SK-N-MC (cell line): ENCODE measurements around the gene MUC6.

Source experiments
- DNase-seq: peaks from one replicate; pipeline ENCODE4 v3.0.0-alpha.2; 2011; ENCODE audit warnings: low read depth, low spot score
- H3K27ac ChIP-seq: fragments of 200-600 bp; sonication (generic); 2 replicates; pipeline ENCODE4 v1.5.1; 2016; ENCODE audit warnings: mixed run types
- H3K36me3 ChIP-seq: fragments of 200-600 bp; sonication (generic); 2 replicates; pipeline ENCODE4 v1.6.1; 2017; ENCODE audit warnings: antibody characterized with exemption, low read length, mixed read lengths; ENCODE audit not compliant: insufficient read depth
- H3K4me3 ChIP-seq: fragments of 200-600 bp; sonication (generic); 2 replicates; pipeline ENCODE4 v1.5.1; 2016
- H3K9ac ChIP-seq: fragments of 200-600 bp; sonication (generic); 2 replicates; pipeline ENCODE4 v1.8.0; 2017; ENCODE audit warnings: mixed run types, mixed read lengths; ENCODE audit not compliant: insufficient read length
- H3K9me3 ChIP-seq: fragments of 200-600 bp; sonication (generic); 2 replicates; pipeline ENCODE4 v1.6.1; 2017; ENCODE audit warnings: low read depth, mild to moderate bottlenecking, antibody characterized with exemption, low read length, moderate library complexity, mixed read lengths
- EZH2 ChIP-seq: fragments of 200-600 bp; sonication (generic); IDR thresholded peaks from one replicate; pipeline ENCODE4 v1.6.1; 2017; ENCODE audit warnings: antibody characterized with exemption
- FOXP2 ChIP-seq: optimal IDR thresholded peaks from 2 replicates; pipeline ENCODE3; 2011; ENCODE audit warnings: mild to moderate bottlenecking, moderate library complexity; ENCODE audit not compliant: insufficient read depth; ENCODE audit errors: extremely low read length, control extremely low read depth
- POLR2AphosphoS5 ChIP-seq: IDR thresholded peaks from 2 replicates; pipeline ENCODE4 v1.6.1; 2012; ENCODE audit warnings: mild to moderate bottlenecking, low read depth, low read length, borderline replicate concordance

Gene MUC6

DNA sequence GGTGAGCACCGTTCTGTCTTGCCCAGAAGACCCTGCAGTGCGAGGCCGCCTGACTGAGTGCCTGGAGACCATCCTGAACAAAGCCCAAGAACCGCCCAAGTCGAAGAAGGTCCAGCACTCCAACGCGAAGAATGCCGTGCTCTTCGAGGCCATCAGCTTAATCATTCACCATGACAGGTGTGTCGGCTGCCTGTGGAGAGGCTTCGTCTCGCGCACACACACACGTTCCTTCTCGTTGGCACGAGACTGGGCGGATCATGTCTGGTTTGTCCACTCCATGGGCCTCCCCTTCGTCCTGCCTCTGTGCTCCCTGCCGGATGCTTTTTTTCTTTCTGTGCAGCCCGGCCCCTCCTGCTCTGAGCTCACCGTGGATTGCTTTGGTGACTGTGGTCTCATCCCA is 51.1 kb downstream of the MUC6 start:
- no peak overlapping the region for H3K4me3 ChIP-seq
- H3K9ac ChIP-seq: no peak overlapping the region
- H3K36me3 ChIP-seq: peaks cover 68% of the 10 kb centered on the region
- no peaks in the 10 kb centered on the region for H3K9me3 ChIP-seq
- no peak for DNase-seq
- H3K27ac ChIP-seq: no peak overlapping the region
- TF ChIP-seq EZH2: no peak
- no peak for TF ChIP-seq POLR2AphosphoS5
- TF ChIP-seq FOXP2: no peak

DNA sequence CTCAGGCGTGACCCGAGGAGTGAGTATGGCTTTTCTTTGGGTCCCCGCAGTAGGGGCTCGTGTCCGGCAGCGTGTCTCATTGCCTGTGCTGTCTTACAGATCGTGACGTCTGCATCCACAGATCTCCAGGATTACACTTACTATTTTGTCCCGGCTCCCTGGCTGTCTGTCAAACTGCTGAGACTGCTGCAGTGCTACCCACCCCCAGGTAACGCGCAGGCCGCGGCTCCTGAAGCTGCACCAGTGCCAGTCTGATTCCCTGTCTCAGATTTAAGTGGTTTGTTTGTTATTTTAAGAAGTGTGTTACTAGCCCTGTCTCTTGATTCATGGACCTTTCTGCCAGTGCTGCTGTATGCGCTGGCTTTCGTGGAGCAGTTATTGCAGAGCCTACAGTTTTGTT is 52.0 kb downstream of the MUC6 start:
- Histone ChIP-seq H3K9me3 (no peaks in the 10 kb centered on the region), H3K36me3 (peaks cover 65% of the 10 kb centered on the region), H3K27ac (no peak overlapping the region), H3K9ac (no peak overlapping the region), H3K4me3 (no peak overlapping the region)
- DNase-seq: no peak
- TF ChIP-seq FOXP2: no peak
- no peak for TF ChIP-seq POLR2AphosphoS5

DNA sequence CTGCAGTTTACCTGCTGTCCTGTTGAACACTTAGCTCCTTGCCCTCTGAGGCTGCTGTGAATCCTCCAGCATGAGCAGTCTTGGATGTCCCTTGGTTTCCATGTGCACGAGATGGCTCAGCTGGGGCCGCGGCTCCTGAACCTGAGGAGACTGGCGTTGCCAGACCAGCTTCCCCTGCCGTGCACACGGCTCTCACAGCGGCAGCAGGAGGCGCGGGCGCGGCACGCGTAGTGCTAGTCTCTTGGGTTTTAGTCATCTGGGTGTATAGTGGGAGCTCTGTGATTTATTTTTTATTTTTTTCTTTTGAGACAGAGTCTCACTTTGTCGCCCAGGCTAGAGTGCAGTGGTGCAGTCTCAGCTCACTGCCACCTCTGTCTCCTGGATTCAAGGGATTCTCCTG is 54.8 kb downstream of the MUC6 start:
- Histone ChIP-seq H3K9ac (no peak overlapping the region), H3K27ac (no peak overlapping the region), H3K36me3 (peaks cover 57% of the 10 kb centered on the region), H3K9me3 (no peaks in the 10 kb centered on the region), H3K4me3 (no peak overlapping the region)
- DNase-seq: no peak
- TF ChIP-seq FOXP2: no peak
- no peak for TF ChIP-seq POLR2AphosphoS5
- TF ChIP-seq EZH2: no peak

DNA sequence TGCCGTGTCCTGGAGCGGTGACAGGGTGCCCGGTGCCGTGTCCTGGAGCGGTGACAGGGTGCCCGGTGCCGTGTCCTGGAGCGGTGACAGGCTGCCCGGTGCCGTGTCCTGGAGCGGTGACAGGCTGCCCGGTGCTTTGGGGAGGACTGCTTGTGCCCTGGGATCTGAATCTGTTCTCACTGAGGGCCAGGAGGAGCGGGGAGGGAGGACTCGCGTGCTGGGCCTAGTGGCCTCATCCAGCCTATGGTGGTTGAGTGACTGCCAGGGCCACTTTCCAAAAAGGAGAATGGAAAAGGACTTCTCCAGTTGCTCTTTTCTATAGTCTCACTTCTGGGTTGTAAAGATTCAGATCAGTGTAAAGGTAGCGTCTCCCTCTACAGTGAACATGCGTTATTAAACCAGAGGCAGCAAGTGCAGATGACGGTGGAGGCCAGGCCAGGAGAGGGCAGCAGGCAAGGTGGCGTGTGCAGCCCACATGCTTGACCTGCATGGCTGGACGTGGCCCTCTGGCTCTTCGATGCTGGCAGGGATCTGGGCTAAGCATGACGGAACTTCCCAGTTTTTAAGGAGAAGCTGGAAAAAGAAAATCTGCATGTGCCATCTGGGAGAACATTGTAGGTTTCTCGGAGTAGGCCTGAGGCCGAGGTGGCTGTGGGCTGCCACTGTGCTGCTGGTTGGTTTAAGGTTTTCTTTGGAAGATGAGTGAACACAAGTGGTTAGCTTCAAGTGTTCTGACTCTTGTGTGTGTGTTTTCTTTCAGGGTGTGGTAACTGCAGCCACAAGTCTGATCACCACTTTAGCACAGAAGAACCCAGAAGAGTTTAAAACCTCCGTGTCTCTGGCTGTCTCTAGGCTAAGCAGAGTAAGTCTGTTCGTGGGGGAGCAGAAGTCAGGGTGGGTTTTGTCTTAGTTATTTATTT is 55.8 kb downstream of the MUC6 start:
- H3K36me3 ChIP-seq: peaks cover 52% of the 10 kb centered on the region
- no peak overlapping the region for H3K27ac ChIP-seq
- TF ChIP-seq FOXP2: no peak
- TF ChIP-seq POLR2AphosphoS5: no peak
- no peak for TF ChIP-seq EZH2
- H3K9ac ChIP-seq: no peak overlapping the region
- H3K4me3 ChIP-seq: no peak overlapping the region
- no peak for DNase-seq
- no peaks in the 10 kb centered on the region for H3K9me3 ChIP-seq

DNA sequence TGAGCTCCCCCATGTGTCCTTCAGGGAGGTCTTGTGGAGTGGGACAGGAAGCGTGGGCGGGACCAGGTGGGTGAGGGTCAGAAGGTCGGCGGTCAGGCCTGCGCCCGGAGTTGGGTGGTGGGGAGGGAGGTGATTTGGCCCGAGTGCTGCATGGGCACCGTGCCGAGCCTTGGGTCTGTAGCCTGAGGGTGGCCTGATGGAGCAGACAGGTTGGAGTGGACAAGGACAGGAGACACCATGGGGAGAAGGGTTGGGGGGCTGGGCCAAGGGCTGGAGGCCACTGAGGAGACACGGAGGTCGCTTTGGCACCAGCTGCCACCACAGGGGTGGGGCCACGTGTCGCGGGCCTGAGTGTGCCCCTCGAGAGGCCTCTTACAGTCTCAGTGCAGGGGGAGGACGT is 57.7 kb downstream of the MUC6 start:
- no peak overlapping the region for H3K9ac ChIP-seq
- no peak for TF ChIP-seq FOXP2
- no peak for TF ChIP-seq POLR2AphosphoS5
- no peak for TF ChIP-seq EZH2
- no peak for DNase-seq
- H3K36me3 ChIP-seq: peaks cover 33% of the 10 kb centered on the region; the same call in 1 of the 2 replicates
- no peaks in the 10 kb centered on the region for H3K9me3 ChIP-seq
- H3K27ac ChIP-seq: peak overlapping the region; percentile 77
- no peak overlapping the region for H3K4me3 ChIP-seq

DNA sequence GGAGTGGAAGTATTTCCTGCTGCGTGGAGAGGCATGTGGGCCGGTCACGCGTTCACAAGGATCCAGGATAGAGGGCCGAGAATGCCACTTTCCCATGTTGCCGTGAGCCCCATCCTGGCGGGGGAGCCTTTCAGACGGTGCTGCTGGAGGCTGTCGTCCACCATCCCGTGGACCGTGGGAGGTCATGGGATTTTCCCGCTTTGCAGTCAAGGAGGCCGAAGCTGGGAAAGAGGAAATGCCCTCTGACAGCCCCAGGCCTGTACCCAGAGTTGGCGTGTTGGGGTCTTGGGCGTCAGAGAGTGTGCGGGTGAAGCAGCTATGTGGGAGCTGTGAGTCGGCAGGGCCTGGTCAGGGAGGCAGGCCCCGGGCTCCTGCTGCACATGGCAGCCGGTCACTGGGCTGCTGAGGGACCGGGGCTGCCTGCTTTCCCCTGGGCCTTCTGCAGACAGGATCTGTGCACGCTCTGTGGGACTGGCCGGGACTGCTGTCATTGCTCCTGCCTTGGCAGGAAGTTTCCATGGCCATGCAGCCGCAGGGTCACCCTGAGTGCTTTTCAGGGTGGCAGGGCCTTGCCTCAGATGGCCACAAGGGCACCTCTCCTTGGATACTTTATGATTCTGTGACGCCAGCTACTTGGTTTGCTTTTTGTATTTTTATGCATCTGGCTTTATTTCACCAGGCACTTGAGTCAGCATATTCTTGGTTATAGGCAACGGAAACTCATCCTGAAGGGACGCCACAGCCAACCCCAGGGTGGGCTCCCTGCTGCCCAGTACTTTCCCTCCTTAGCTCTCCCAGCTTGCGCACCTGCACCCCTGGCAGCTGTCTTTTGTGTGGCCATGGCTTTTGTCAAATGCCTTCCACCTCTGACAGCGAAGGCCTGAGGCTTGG is 58.4 kb downstream of the MUC6 start:
- no peak for DNase-seq
- no peak overlapping the region for H3K9ac ChIP-seq
- peaks cover 33% of the 10 kb centered on the region; the same call in 1 of the 2 replicates for H3K36me3 ChIP-seq
- H3K4me3 ChIP-seq: no peak overlapping the region
- no peaks in the 10 kb centered on the region for H3K9me3 ChIP-seq
- TF ChIP-seq EZH2 (no peak), POLR2AphosphoS5 (no peak), FOXP2 (no peak)
- peak overlapping the region; percentile 77 for H3K27ac ChIP-seq

DNA sequence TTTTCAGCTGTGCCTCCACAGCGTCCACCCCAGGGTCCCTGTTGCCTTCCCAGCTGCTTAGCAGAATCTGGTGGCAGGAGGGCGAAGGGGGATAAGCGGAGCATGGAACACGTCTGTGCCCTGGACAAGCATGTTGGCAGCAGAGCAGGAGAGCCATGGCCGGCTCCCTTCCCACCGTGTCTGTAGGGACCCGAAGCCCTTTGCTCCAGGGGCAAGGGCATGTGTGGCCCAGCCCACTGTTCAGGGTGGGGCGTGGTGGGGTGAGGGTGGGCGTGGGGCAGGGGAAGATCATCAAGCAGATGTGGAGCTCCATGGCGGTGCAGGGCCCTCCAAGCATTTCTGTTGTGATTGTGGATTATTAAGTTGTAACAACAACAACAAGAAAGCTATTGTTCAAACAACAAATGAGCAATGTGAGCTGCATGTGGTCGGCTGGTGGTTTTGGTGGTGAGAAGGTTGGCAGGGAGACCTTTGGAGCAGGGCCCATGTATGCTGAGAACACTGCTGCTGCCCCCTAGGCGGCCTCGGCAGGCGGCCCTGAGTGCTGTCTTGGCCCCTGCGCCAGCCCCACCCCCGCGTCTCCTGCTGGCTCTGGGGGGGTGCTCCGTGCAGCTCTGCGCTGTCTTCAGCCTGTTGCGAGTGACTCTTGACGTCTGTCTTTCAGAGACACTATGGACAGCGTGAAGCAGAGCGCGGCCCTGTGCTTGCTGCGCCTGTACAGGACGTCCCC is 59.9 kb downstream of the MUC6 start:
- TF ChIP-seq EZH2: no peak
- no peak for TF ChIP-seq FOXP2
- TF ChIP-seq POLR2AphosphoS5: no peak
- Histone ChIP-seq H3K9me3 (no peaks in the 10 kb centered on the region), H3K9ac (no peak overlapping the region), H3K27ac (no peak overlapping the region), H3K4me3 (no peak overlapping the region), H3K36me3 (peaks cover 38% of the 10 kb centered on the region; the same call in 1 of the 2 replicates)
- no peak for DNase-seq
